ENCODE measurements around the gene SOCS7.

The SOCS7 gene

GRCh38 chr17:38417210-38417951 is 65.7 kb downstream of the SOCS7 start:
- no peak for DNase-seq
- Histone ChIP-seq H3K36me3 (replicated peaks; ENCODE audit: insufficient read depth, low read length) (no peaks in the 10 kb centered on the region), H3K4me3 (ENCODE audit: low read length) (no peak overlapping the region), H2AFZ (ENCODE audit: low read length) (no peak overlapping the region), H3K4me2 (ENCODE audit: low read depth, low read length) (no peak overlapping the region), H3K4me1 (ENCODE audit: low read length) (peaks cover 17% of the 10 kb centered on the region), H3K9me3 (replicated peaks; ENCODE audit: insufficient read depth, low read length) (no peaks in the 10 kb centered on the region), H3K27me3 (replicated peaks; ENCODE audit: insufficient read depth, low read length) (peaks cover 34% of the 10 kb centered on the region), H4K20me1 (ENCODE audit: insufficient read depth, low read length) (no peaks in the 10 kb centered on the region), H3K79me2 (ENCODE audit: low read length) (no peaks in the 10 kb centered on the region), H3K9me2 (replicated peaks; ENCODE audit: insufficient read depth, low read length) (no peaks in the 10 kb centered on the region), H3K9ac (ENCODE audit: low read length) (no peak overlapping the region), H3K27ac (ENCODE audit: low read length) (no peak overlapping the region), H3F3A (ENCODE audit: insufficient read depth, low read length) (peaks cover 5% of the 10 kb centered on the region; the same call in 1 of the 2 replicates)
- TF ChIP-seq EZH2 (optimal IDR thresholded peaks at IDR 0.05; ENCODE audit: low read depth, low read length) (no peak), CTCF (IDR thresholded peaks at IDR 0.05; ENCODE audit: low read length) (no peak), EZH2phosphoT487 (IDR thresholded peaks at IDR 0.05; ENCODE audit: low read length) (no peak)

GRCh38 chr17:38418062-38418692 is 66.5 kb downstream of the SOCS7 start:
- H3K9me2 ChIP-seq (replicated peaks; ENCODE audit: insufficient read depth, low read length) = no peaks in the 10 kb centered on the region
- no peak overlapping the region for H3K9ac ChIP-seq (ENCODE audit: low read length)
- peaks cover 38% of the 10 kb centered on the region for H3K27me3 ChIP-seq (replicated peaks; ENCODE audit: insufficient read depth, low read length)
- no peak overlapping the region for H3K27ac ChIP-seq (ENCODE audit: low read length)
- no peaks in the 10 kb centered on the region for H3K36me3 ChIP-seq (replicated peaks; ENCODE audit: insufficient read depth, low read length)
- TF ChIP-seq EZH2 (optimal IDR thresholded peaks at IDR 0.05; ENCODE audit: low read depth, low read length) (no peak), CTCF (IDR thresholded peaks at IDR 0.05; ENCODE audit: low read length) (no peak), EZH2phosphoT487 (IDR thresholded peaks at IDR 0.05; ENCODE audit: low read length) (no peak)
- peaks cover 17% of the 10 kb centered on the region for H3K4me1 ChIP-seq (ENCODE audit: low read length)
- no peak overlapping the region for H3K4me3 ChIP-seq (ENCODE audit: low read length)
- no peaks in the 10 kb centered on the region for H3K9me3 ChIP-seq (replicated peaks; ENCODE audit: insufficient read depth, low read length)
- peaks cover 5% of the 10 kb centered on the region; the same call in 1 of the 2 replicates for H3F3A ChIP-seq (ENCODE audit: insufficient read depth, low read length)
- no peak overlapping the region for H3K4me2 ChIP-seq (ENCODE audit: low read depth, low read length)
- no peak overlapping the region for H2AFZ ChIP-seq (ENCODE audit: low read length)
- DNase-seq = no peak
- no peaks in the 10 kb centered on the region for H3K79me2 ChIP-seq (ENCODE audit: low read length)
- no peaks in the 10 kb centered on the region for H4K20me1 ChIP-seq (ENCODE audit: insufficient read depth, low read length)

GRCh38 chr17:38418693-38419507 is 67.3 kb downstream of the SOCS7 start:
- Histone ChIP-seq H3K9me3 (replicated peaks; ENCODE audit: insufficient read depth, low read length) (no peaks in the 10 kb centered on the region), H3K36me3 (replicated peaks; ENCODE audit: insufficient read depth, low read length) (no peaks in the 10 kb centered on the region), H3K27me3 (replicated peaks; ENCODE audit: insufficient read depth, low read length) (peaks cover 38% of the 10 kb centered on the region), H2AFZ (ENCODE audit: low read length) (no peak overlapping the region), H3K9ac (ENCODE audit: low read length) (no peak overlapping the region), H3K4me2 (ENCODE audit: low read depth, low read length) (no peak overlapping the region; the same call in 1 of the 2 replicates), H4K20me1 (ENCODE audit: insufficient read depth, low read length) (no peaks in the 10 kb centered on the region), H3K4me3 (ENCODE audit: low read length) (no peak overlapping the region), H3F3A (ENCODE audit: insufficient read depth, low read length) (peaks cover 5% of the 10 kb centered on the region; the same call in 1 of the 2 replicates), H3K9me2 (replicated peaks; ENCODE audit: insufficient read depth, low read length) (no peaks in the 10 kb centered on the region), H3K27ac (ENCODE audit: low read length) (no peak overlapping the region), H3K4me1 (ENCODE audit: low read length) (peaks cover 17% of the 10 kb centered on the region), H3K79me2 (ENCODE audit: low read length) (no peaks in the 10 kb centered on the region)
- TF ChIP-seq CTCF (IDR thresholded peaks at IDR 0.05; ENCODE audit: low read length) = no peak
- no peak for TF ChIP-seq EZH2 (optimal IDR thresholded peaks at IDR 0.05; ENCODE audit: low read depth, low read length)
- TF ChIP-seq EZH2phosphoT487 (IDR thresholded peaks at IDR 0.05; ENCODE audit: low read length) = no peak
- DNase-seq = no peak
